Left ventricle myocardium inferior (tissue), 1 donor: ENCODE data around the gene ARFIP1. TPM values are rescaled to one million over a fixed set of nuclear protein-coding genes. Genes with fewer than 3 reads are reported as not detected.

Source experiments
- DNase-seq: peaks from one replicate; pipeline ENCODE4 v3.0.0-alpha.2; 2020
- H3K27ac ChIP-seq: fragments of 200-600 bp; replicated peaks from 2 replicates; pipeline ENCODE4 v1.8.0; 2021
- H3K27me3 ChIP-seq: fragments of 200-600 bp; 2 replicates; pipeline ENCODE4 v1.8.0; 2021; ENCODE audit warnings: low read depth
- H3K36me3 ChIP-seq: fragments of 200-600 bp; 2 replicates; pipeline ENCODE4 v1.8.0; 2021
- H3K4me1 ChIP-seq: fragments of 200-600 bp; 2 replicates; pipeline ENCODE4 v1.8.0; 2021
- H3K4me3 ChIP-seq: fragments of 200-600 bp; 2 replicates; pipeline ENCODE4 v1.8.0; 2021; ENCODE audit warnings: mild to moderate bottlenecking, moderate library complexity
- H3K9me3 ChIP-seq: fragments of 200-600 bp; replicated peaks from 2 replicates; pipeline ENCODE4 v1.8.0; 2021
- CTCF ChIP-seq: fragments of 200-600 bp; IDR thresholded peaks from 2 replicates; pipeline ENCODE4 v1.8.0; 2021; ENCODE audit warnings: antibody characterized with exemption, mild to moderate bottlenecking, borderline replicate concordance
- intact Hi-C: fragments of 100-400 bp; cut with micrococcal nuclease; formaldehyde crosslinking; loops from one replicate; pipeline ENCODE4 v1.11.0; 2022
- total RNA-seq: library from RNA; stranded (reverse); fragmentation: NEBNext Ultra II Directional; extraction: Animal tissue kit (Norgen Biotek cat#: 25700); gene quantifications from one replicate; pipeline ENCODE4 v1.2.1, GENCODE V29; 2021
- donor health status: DM: no; HTN: yes; CAD: no; lungs with severe emphysema.

The ARFIP1 gene
- total RNA-seq, 1 donor from 2014 or later: 13.2 TPM

GRCh38 chr4:152926959-152927358, 147.2 kb downstream of the ARFIP1 start:
- DNase-seq: no peak
- no peak for TF ChIP-seq CTCF
- intact Hi-C loops: no loop called here
- H3K27ac ChIP-seq: no peak overlapping the region
- H3K36me3 ChIP-seq: no peaks in the 10 kb centered on the region
- H3K4me3 ChIP-seq: no peak overlapping the region
- H3K27me3 ChIP-seq: peaks cover 21% of the 10 kb centered on the region
- H3K4me1 ChIP-seq: no peaks in the 10 kb centered on the region
- no peaks in the 10 kb centered on the region for H3K9me3 ChIP-seq

DNA sequence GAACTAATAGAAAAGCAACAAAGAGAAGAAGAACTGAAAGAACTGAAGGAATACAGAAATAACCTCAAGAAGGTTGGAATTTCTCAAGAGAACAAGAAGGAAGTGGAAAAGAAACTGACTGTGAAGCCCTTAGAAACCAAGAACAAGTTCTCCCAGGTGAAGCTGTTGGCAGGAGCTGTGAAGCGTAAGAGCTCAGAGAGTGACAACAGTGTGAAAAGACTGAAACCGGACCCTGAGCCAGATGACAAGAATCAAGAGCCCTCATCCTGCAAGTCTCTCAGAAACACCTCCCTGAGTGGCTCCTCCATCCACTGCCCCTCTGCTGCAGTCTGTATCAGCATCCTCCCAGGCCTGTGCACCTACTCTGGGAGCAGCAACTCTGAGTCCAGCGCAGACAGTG, 148.0 kb downstream of the ARFIP1 start:
- no peak for DNase-seq
- Histone ChIP-seq H3K36me3 (no peaks in the 10 kb centered on the region), H3K9me3 (no peaks in the 10 kb centered on the region), H3K4me3 (no peak overlapping the region), H3K27me3 (peaks cover 22% of the 10 kb centered on the region), H3K4me1 (no peaks in the 10 kb centered on the region), H3K27ac (no peak overlapping the region)
- no peak for TF ChIP-seq CTCF
- intact Hi-C loops: no loop called here

DNA sequence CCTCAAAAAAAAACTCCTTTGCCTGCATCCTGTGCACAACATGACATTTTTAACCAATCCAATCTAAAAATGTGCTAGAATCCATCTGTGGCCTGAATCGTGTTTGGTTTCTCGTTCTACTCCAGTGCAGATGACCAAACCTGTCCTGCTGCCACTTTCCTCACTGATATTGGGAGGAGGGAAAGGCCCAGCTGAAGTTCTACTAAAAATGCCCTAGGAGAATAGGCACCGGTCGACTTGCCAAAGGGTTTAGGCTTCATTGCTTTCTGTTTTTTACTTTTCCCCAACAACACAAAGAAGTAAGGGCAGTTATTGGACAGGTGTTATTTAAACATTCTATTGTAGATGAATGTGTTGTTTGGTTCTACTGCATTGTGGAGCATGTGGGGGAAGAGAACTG, 148.5 kb downstream of the ARFIP1 start:
- TF ChIP-seq CTCF: no peak
- no peak overlapping the region for H3K27ac ChIP-seq
- H3K36me3 ChIP-seq: no peaks in the 10 kb centered on the region
- no peaks in the 10 kb centered on the region for H3K9me3 ChIP-seq
- DNase-seq: no peak
- peaks cover 27% of the 10 kb centered on the region for H3K27me3 ChIP-seq
- no peak overlapping the region for H3K4me3 ChIP-seq
- no peaks in the 10 kb centered on the region for H3K4me1 ChIP-seq
- intact Hi-C loops: no loop called here

GRCh38 chr4:152929888-152930287, 150.1 kb downstream of the ARFIP1 start:
- Histone ChIP-seq H3K36me3 (no peaks in the 10 kb centered on the region), H3K27ac (no peak overlapping the region), H3K27me3 (peaks cover 40% of the 10 kb centered on the region), H3K4me3 (no peak overlapping the region), H3K4me1 (no peaks in the 10 kb centered on the region), H3K9me3 (no peaks in the 10 kb centered on the region)
- no peak for TF ChIP-seq CTCF
- no peak for DNase-seq
- intact Hi-C loops: no loop called here

- peaks cover 32% of the 10 kb centered on the region for H3K4me1 ChIP-seq
- no peaks in the 10 kb centered on the region for H3K9me3 ChIP-seq
- intact Hi-C loops: no loop called here
- no peak for TF ChIP-seq CTCF
- no peak overlapping the region for H3K27ac ChIP-seq
- no peak overlapping the region for H3K4me3 ChIP-seq
- H3K27me3 ChIP-seq: peaks cover 72% of the 10 kb centered on the region
- no peak for DNase-seq
- H3K36me3 ChIP-seq: no peaks in the 10 kb centered on the region
Observed at GRCh38 chr4:152935143-152935542, 155.4 kb downstream of the ARFIP1 start.
